Measurements from ENCODE around the gene CNN1.
"Not testable (repeated sequence)": the region's sequence is repeated elsewhere in the genome, so short reads cannot be mapped to it uniquely, and the experiment has no call there.

The CNN1 gene

GRCh38 chr19:11566164-11566563 lies 27.5 kb downstream of the CNN1 start:
- H3K4me3 ChIP-seq (ENCODE audit: low read depth, low read length), result no peak overlapping the region
- no peak for TF ChIP-seq MYC (IDR thresholded peaks at IDR 0.05; ENCODE audit: low read depth, low read length)
- no peak for TF ChIP-seq POLR2A (IDR thresholded peaks at IDR 0.05; ENCODE audit: extremely low read depth, insufficient read length)
- TF ChIP-seq, protein P1, sequence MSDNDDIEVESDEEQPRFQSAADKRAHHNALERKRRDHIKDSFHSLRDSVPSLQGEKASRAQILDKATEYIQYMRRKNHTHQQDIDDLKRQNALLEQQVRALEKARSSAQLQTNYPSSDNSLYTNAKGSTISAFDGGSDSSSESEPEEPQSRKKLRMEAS (IDR thresholded peaks at IDR 0.05; ENCODE audit: low read depth, low read length), result no peak
- TF ChIP-seq CTCF (IDR thresholded peaks at IDR 0.05; ENCODE audit: low read depth, low read length), result no peak
- DNase-seq (ENCODE audit: low read depth), result no peak

DNA sequence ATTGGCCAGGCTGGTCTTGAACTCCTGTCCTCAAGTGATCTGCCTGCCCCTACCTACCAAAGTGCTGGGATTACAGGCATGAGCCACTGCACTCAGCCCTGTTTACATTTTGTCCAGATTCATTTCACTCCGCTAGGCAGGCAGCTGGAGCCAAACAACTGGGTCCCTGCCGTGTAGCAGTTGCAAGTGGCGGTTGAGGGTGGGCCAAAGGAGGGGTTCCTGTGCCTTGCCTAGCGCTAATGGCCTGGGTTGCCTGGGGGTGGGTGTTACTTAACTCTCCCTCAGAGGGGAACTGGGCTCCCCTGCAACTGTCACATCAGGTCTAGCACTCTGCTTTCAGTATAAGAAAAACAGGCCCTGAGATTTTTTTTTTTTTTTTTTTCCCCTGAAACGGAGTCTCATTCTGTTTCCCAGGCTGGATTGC lies 31.4 kb downstream of the CNN1 start:
- peak; percentile 67 for DNase-seq (ENCODE audit: low read depth)

DNA sequence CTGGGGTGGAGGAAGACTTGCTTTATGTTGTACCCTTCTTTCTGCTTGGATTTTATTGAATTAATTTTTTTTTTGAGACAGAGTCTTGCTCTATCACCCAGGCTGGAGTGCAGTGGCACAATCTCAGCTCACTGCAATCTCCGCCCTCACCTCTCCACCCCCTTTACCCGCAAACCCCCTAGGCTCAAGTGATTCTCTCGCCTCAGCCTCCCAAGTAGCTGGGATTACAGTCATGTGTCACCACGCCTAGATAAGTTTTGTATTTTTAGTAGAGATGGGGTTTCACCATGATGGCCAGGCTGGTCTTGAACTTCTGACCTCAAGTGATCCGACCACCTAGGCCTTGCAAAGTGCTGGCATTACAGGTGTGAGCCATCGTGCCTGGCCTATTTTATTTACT lies 34.7 kb downstream of the CNN1 start:
- not testable (repeated sequence) for DNase-seq (ENCODE audit: low read depth); H3K4me3 ChIP-seq (ENCODE audit: low read depth, low read length)

More for the DNA sequence above, 31.4 kb downstream of the CNN1 start:
- TF ChIP-seq CTCF (IDR thresholded peaks at IDR 0.05; ENCODE audit: low read depth, low read length) (no peak), POLR2A (IDR thresholded peaks at IDR 0.05; ENCODE audit: extremely low read depth, insufficient read length) (no peak), MYC (IDR thresholded peaks at IDR 0.05; ENCODE audit: low read depth, low read length) (no peak)
- TF ChIP-seq, protein P1 (IDR thresholded peaks at IDR 0.05; ENCODE audit: low read depth, low read length), result no peak
- H3K4me3 ChIP-seq (ENCODE audit: low read depth, low read length), result no peak overlapping the region

- not testable (repeated sequence) for DNase-seq (ENCODE audit: low read depth); H3K4me3 ChIP-seq (ENCODE audit: low read depth, low read length)
These were observed 35.1 kb downstream of the CNN1 start for GRCh38 chr19:11573763-11574162.

DNA sequence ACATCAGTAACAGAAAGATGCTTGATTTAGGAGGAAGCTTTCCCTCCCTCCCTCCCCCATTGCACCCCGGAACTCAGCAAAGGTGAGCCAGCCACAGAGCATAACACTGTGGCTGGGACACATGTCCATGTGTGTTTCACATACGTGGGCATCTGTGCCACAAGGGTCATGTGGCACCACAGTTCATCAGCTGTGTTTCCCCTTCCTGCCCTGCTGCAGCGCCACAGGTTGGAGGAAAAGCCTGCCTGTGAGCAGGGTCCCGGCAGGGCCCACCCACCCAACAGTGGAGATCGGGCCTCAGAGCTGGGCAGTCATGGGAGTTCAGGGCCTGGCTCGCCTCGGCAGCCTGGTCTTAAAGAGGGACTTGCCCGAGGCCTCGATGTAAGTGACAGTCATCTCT lies 36.0 kb downstream of the CNN1 start:
- TF ChIP-seq, protein P1 (IDR thresholded peaks at IDR 0.05; ENCODE audit: low read depth, low read length), result no peak
- TF ChIP-seq CTCF (IDR thresholded peaks at IDR 0.05; ENCODE audit: low read depth, low read length), result no peak
- no peak for TF ChIP-seq MYC (IDR thresholded peaks at IDR 0.05; ENCODE audit: low read depth, low read length)
- TF ChIP-seq POLR2A (IDR thresholded peaks at IDR 0.05; ENCODE audit: extremely low read depth, insufficient read length), result no peak
- DNase-seq (ENCODE audit: low read depth), result no peak
- H3K4me3 ChIP-seq (ENCODE audit: low read depth, low read length), result no peak overlapping the region

DNA sequence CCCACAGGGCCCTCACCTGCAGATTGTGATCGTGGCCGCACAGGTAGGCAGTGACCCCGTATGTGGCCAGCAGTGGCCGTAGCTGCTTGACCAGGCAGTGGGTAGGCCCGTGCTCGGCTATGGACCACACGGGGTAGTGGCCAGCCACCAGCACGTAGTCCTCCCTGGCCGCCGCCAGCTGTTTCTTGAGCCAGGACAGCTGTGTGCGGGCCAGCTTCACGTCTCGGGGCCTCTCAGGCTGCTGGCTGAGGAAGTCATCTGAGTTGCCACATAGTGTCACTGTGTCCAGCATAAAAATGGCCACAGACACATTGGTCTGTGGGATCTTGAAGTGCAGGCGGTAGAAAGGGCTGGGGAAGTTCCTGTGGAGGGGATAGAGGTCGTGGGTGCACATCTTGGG lies 37.6 kb downstream of the CNN1 start:
- no peak for DNase-seq (ENCODE audit: low read depth)
- H3K4me3 ChIP-seq (ENCODE audit: low read depth, low read length), result no peak overlapping the region
- TF ChIP-seq POLR2A (IDR thresholded peaks at IDR 0.05; ENCODE audit: extremely low read depth, insufficient read length) (no peak), CTCF (IDR thresholded peaks at IDR 0.05; ENCODE audit: low read depth, low read length) (no peak), MYC (IDR thresholded peaks at IDR 0.05; ENCODE audit: low read depth, low read length) (no peak)
- TF ChIP-seq, protein P1 (IDR thresholded peaks at IDR 0.05; ENCODE audit: low read depth, low read length), result no peak

- TF ChIP-seq POLR2A (IDR thresholded peaks at IDR 0.05; ENCODE audit: extremely low read depth, insufficient read length) (no peak), CTCF (IDR thresholded peaks at IDR 0.05; ENCODE audit: low read depth, low read length) (no peak), MYC (IDR thresholded peaks at IDR 0.05; ENCODE audit: low read depth, low read length) (no peak)
- TF ChIP-seq, protein P1 (IDR thresholded peaks at IDR 0.05; ENCODE audit: low read depth, low read length), result no peak
- DNase-seq (ENCODE audit: low read depth), result no peak
- H3K4me3 ChIP-seq (ENCODE audit: low read depth, low read length), result no peak within 1 kb of the TSS
These were observed 39.0 kb downstream of the CNN1 start, which contains the start of gene ACP5 for GRCh38 chr19:11577451-11578257. TSS of gene ACP5 (minus strand) at chr19:11577645. CDS start at chr19:11577317, 328 bp downstream.

Measured in NB4 (cell line).